Measurements from ENCODE around the gene OR4D2. TPM values are rescaled to one million over a fixed set of nuclear protein-coding genes. Genes with fewer than 3 reads are reported as not detected.

OR4D2 gene
- total RNA-seq, 1 donor from 2014 or later: not detected

- FAIRE-seq: no peak
- no peaks in the 10 kb centered on the region for H3K9me3 Mint-ChIP-seq (ENCODE audit: unreplicated experiment)
- Histone ChIP-seq H3K9ac (ENCODE audit: low read length) (peak overlapping the region; percentile 93), H4K20me1 (ENCODE audit: insufficient read depth, low read length) (no peaks in the 10 kb centered on the region), H3K79me2 (ENCODE audit: insufficient read depth, low read length) (no peaks in the 10 kb centered on the region), H3K27me3 (ENCODE audit: insufficient read depth, low read length) (no peaks in the 10 kb centered on the region), H3K36me3 (ENCODE audit: insufficient read depth, low read length) (no peaks in the 10 kb centered on the region), H3K9me3 (ENCODE audit: insufficient read depth, low read depth, low read length) (no peaks in the 10 kb centered on the region), H3K27ac (ENCODE audit: low read depth, low read length) (no peak overlapping the region), H3K4me2 (ENCODE audit: low read length) (peak overlapping the region; percentile 99), H2AFZ (ENCODE audit: low read depth, low read length) (peak overlapping the region; percentile 99), H3K4me1 (ENCODE audit: insufficient read depth, low read length) (peaks cover 14% of the 10 kb centered on the region), H3K4me3 (ENCODE audit: insufficient read depth, low read depth, low read length) (peak overlapping the region; percentile 96)
- H3K27me3 Mint-ChIP-seq (ENCODE audit: low read depth, unreplicated experiment): no peaks in the 10 kb centered on the region
- TF ChIP-seq CTCF (IDR thresholded peaks at IDR 0.05; ENCODE audit: insufficient read depth, low read depth, low read length) (no peak), EZH2 (IDR thresholded peaks at IDR 0.05; ENCODE audit: insufficient read depth, low read length) (no peak)
- H3K4me3 Mint-ChIP-seq (ENCODE audit: unreplicated experiment): peak overlapping the region; percentile 91
- DNase-seq (ENCODE audit: low read depth): no peak
- H3K36me3 Mint-ChIP-seq (ENCODE audit: low read depth, unreplicated experiment): no peaks in the 10 kb centered on the region
- H3K4me1 Mint-ChIP-seq (ENCODE audit: low read depth, unreplicated experiment): peaks cover 10% of the 10 kb centered on the region
- H3K27ac Mint-ChIP-seq (ENCODE audit: unreplicated experiment): peak overlapping the region; percentile 89
Observed at GRCh38 chr17:58219789-58220183, 53.0 kb downstream of the OR4D2 start.

Other genes with a start within 250 kb of the OR4D2 start
- 37.4 and 43.7 TPM in 2 replicates for gene CUEDC1, start 211.6 kb upstream of the OR4D2 start, total RNA-seq
- gene VEZF1, start 178.7 kb upstream of the OR4D2 start, total RNA-seq: 42.0 and 50.9 TPM in 2 replicates
- 170 and 196 TPM in 2 replicates for gene SRSF1, start 159.7 kb upstream of the OR4D2 start, total RNA-seq
- 24.9 and 29.4 TPM in 2 replicates for gene DYNLL2, start 83.6 kb upstream of the OR4D2 start, total RNA-seq
- not detected in 2 replicates for gene OR4D1, start 18.6 kb upstream of the OR4D2 start, total RNA-seq
- gene EPX, start 25.7 kb downstream of the OR4D2 start, total RNA-seq: not detected in 2 replicates
- 12.0 and 12.7 TPM in 2 replicates for gene MKS1, start 52.3 kb downstream of the OR4D2 start, total RNA-seq
- gene LPO, start 71.6 kb downstream of the OR4D2 start, total RNA-seq: not detected in 2 replicates
- gene MPO, start 114.0 kb downstream of the OR4D2 start, total RNA-seq: not detected in 2 replicates
- 0.60 and 0.79 TPM in 2 replicates for gene TSPOAP1, start 161.8 kb downstream of the OR4D2 start, total RNA-seq
- gene SUPT4H1, start 185.2 kb downstream of the OR4D2 start, total RNA-seq: 97.1 and 108 TPM in 2 replicates

Measured in astrocyte (in vitro differentiated cells and primary cell).